Measurements from ENCODE around the gene AXIN2.
"Not testable (repeated sequence)": the region's sequence is repeated elsewhere in the genome, so short reads cannot be mapped to it uniquely, and the experiment has no call there.

AXIN2 gene

DNA sequence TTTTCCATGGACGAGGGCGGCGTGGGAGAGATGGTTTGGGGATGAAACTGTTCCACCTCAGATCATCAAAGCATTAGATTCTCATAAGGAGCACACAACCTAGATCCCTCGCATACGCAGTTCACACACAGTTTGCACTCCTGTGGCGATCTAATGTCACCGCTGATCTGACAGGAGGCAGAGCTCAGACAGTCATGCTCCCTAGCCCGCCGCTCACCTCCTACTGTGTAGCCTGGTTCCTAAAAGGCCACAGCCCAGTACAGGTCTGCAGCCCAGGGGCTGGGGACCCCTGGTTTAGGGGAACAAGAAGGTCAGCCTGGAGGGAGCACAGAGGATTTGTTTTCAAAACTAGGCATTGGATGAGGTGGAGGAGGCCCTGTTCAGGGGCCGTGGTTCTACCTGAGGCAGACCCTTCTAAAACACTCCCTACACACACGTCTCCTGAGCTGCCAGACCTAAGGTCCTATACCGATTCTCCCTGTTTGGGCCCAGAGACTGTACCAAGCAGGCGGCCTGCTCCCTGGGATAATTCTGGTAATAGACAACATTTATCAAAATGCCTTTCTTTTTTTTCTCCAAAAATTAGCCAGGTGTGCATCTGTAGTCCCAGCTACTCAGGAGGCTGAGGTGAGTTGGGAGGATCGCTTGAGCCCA lies 38.6 kb downstream of the AXIN2 start:
- no peak for DNase-seq (ENCODE audit: low read depth)

DNA sequence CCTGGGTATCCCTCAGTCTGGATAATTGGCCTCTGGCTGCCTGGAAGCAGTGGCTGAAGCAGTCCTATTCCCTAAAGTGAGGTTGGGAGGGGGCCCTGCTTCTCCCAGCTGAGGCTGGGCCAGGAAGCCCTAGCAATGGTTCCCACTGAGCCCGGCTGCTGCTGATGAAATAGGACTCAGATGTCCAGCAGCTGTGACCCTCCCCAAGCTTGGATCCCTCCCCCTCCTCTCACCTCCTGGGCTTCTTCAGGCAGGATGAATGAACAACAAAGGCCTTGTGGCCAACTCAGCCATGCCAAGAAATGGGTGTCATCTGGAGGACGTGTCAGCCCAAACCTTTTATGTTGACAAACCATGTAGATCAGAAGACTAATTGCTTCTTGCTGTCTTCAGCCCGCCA lies 42.0 kb downstream of the AXIN2 start:
- no peak for DNase-seq (ENCODE audit: low read depth)

GRCh38 chr17:65518256-65518655 lies 43.2 kb downstream of the AXIN2 start:
- no peak for DNase-seq (ENCODE audit: low read depth)

- no peak for DNase-seq (ENCODE audit: low read depth)
Observed at GRCh38 chr17:65515959-65516948, 45.2 kb downstream of the AXIN2 start.

- DNase-seq (ENCODE audit: low read depth) = no peak
Observed at GRCh38 chr17:65515512-65515911, 45.9 kb downstream of the AXIN2 start.

- DNase-seq (ENCODE audit: low read depth) = no peak
Observed at GRCh38 chr17:65514541-65514940, 46.9 kb downstream of the AXIN2 start.

DNA sequence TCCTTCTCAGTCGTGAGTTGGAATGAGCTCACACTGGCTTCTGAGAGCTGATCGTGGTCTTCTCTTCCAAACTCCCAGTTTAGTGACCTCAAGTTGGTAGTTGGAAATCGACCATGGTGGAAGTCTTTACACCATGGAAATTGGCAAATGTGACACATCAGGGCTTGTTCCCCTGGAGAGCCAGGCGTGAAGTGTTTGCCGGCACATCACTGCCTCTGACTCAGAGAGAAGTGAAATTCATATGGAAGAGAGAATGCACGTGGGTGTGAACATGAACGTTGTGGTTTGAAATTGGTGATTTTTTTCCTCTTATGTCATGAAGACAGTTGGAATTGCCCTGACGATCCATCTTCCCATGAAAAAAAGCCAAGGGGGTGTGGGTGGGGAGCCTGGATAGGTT lies 47.4 kb downstream of the AXIN2 start:
- DNase-seq (ENCODE audit: low read depth) = no peak

DNA sequence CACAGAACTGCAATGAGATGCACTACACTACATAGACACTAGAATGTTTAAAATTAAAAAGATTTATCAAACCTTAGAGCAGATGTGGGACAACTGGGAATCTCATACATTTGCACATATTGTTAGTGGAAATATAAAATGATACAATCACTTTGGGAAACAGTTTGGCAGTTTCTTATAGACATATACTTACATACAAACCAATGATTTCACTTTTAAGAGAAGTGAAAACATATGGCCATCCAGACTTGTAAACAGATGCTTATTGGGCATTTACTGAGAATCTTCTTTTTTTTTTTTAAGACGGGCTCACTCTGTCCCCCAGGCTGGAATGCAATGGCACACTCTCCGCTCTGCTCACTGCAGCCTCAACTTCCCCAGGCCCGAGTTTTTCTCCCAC lies 50.1 kb downstream of the AXIN2 start:
- DNase-seq (ENCODE audit: low read depth) = no peak

GRCh38 chr17:65509032-65509431 lies 52.4 kb downstream of the AXIN2 start:
- DNase-seq (ENCODE audit: low read depth) = no peak

DNA sequence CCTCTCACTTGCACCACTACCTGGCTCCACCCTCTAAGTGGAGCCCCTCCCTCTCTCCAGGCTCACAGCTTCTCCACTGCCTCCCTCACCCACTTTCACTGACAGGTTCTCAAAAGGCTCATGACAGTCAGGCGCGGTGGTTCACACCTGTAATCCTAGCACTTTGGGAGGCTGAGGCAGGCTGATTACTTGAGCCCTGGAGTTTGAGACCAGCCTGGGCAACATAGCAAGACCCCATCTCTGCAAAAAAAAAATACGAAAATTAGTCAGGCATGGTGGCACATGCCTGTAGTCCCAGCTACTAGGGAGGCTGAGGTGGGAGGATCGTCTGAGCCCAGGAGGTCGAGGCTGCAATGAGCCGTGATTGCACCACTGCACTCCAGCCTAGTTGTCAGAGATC lies 56.8 kb downstream of the AXIN2 start:
- not testable (repeated sequence) for DNase-seq (ENCODE audit: low read depth)

DNA sequence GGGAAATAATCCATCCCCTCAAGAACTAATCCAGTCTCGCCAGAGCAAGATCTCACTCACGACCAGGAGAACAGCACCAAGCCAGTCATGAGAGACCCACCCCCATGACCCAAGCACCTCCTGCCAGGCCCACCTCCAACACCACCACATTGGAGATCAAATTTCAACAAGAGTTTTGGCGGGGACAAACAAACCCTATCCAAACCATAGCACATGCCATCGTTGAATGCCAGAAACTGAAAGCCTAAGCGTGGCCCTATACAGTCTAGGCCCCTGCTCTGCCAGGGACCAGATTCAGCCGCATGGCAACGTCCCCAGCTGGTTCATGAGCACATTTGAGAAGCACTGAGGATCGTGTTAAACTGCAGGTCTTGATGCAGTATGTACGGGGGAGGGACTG lies 57.3 kb downstream of the AXIN2 start:
- DNase-seq (ENCODE audit: low read depth) = no peak

- DNase-seq (ENCODE audit: low read depth) = no peak
Observed at GRCh38 chr17:65503557-65503956, 57.9 kb downstream of the AXIN2 start.

DNA sequence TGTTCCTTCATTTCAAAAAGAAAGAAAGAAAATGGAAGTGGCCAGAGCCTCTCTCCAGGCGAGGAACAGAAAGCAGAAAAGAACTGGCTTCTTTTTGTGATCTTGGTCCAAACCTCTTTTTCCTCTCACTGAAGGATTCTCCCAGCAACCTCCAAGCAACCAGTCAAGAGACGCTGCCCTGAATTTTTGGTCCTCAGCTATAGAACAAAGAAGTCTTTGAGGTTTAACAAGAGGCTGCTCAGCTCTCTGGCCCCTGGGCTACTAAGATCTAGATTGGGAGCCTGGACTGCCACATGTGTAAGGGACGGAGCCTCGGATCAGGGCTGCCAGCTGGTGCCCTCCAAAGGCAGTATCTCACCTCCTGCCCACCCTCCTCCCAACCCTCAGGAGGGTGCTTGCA lies 62.6 kb downstream of the AXIN2 start:
- no peak for DNase-seq (ENCODE audit: low read depth)

DNA sequence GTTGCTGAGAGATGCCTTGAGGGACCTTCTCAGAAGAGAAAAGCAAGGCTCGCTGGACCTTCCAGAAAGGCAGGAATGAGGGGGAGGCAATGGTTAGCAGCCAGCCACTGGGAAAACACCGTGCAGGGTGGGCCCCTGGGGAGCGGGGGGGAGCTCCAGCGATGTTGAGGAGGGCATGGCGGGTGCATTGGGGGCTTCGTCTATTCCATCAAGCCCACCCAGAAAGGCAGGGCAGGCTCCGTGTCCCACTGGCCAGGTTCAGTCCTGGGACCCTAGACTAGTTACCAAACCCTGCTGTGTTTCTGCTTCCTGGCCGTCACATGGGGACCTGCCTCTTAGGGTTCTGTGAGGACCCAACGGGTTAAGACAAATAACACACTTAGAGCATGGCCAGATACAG lies 64.6 kb downstream of the AXIN2 start:
- DNase-seq (ENCODE audit: low read depth) = no peak

DNA sequence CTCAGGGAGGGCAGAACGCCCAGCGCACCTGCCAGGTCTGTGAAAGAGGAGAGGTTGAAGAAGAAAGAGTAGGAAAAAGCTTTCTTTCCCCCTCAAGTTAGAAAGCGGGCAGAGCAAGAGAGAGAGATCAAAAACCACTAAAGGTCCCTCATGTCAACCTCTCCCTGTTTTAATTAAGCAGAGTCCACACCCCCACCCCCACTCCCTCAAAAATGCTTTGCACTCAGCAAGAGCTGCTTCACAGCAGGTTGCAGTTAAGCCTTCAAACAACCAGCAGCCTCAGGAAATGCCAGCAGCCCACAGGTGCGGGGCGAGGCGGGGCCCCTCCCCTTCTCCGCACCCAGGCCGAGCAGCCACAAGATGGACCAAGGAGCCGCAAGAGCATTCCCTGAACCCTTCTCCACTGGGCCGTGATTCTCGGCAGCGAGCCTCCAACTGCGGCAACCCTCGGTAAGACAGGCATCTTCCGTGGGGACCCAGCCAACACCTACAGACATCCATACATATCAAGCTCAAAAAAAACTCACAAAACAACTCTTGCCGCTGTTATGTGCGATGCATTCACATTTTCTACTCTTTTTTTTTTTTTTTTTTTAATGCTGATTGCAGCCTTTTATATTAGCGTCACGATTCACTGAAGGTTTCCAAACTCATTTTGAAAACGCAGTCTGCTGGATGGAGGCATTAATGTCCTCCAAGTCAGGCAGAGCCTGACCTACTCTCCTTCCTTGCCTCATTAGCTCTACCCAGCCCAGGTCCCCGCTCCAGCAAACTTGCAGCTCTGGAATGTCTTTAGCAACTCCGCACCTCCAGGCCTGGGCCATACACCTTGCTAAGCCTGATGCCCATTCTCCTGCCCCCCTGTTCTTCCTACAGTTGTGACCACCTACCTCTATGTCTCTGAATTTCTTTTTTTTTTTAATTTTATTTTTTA lies 66.1 kb downstream of the AXIN2 start:
- no peak for DNase-seq (ENCODE audit: low read depth)

DNA sequence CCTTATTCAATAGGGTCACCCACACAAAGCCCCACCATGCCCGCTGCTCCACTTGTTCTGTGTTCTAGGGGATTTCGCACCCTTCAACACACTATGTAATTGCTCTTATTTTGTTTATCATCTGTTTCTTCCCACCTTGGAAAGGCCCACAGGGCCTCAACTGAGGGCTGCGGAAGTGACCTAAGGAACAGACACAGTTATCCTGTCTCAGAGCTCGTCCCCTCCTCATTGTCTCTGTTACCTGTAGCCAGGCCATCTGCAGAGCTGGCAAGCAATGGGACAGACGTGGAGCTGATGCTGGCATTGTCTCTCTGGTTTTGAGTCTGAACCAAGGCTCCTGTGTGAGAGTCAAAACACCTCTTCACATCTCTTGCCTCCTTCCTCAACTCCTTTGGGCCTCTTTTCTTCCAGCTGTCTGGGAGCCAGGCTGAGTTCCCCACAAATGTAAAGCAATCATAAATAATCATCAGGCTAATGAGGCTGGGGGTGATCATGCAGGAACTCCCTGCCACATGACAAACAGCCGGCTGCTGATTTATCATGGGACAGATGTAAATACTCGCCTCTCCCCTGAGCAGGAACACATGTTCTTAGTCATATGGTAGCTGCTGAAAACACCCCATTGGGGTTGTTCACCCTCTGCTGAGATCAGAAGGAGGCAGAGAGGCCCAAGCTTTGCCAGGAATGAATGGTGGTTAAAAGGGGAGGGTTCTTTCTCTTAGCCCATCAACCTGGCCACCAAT lies 71.9 kb downstream of the AXIN2 start:
- DNase-seq (ENCODE audit: low read depth) = no peak

DNA sequence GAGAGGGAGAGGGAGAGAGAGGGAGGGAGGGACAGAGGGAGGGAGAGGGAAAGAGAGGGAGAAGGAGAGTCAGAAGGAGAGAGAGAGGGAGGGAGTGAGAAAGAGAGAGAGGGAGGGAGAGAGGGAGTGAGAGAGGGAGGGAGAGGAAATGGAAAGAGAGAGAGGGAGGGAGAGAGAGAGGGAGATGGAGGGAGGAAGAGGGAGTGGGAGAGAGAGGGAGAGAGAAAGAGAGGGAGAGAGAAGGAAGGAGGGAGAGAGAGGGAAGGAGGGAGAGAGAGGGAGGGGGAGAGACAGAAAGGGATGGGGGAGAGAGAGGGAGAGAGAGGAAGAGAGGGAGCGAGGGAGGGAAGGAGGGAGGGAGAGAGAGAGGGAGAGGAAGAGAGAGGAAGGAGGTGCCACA lies 72.8 kb downstream of the AXIN2 start:
- DNase-seq (ENCODE audit: low read depth) = no peak

- no peak for DNase-seq (ENCODE audit: low read depth)
Observed at GRCh38 chr17:65487990-65488389, 73.5 kb downstream of the AXIN2 start.

- no peak for DNase-seq (ENCODE audit: low read depth)
Observed at GRCh38 chr17:65487161-65487560, 74.3 kb downstream of the AXIN2 start.

DNA sequence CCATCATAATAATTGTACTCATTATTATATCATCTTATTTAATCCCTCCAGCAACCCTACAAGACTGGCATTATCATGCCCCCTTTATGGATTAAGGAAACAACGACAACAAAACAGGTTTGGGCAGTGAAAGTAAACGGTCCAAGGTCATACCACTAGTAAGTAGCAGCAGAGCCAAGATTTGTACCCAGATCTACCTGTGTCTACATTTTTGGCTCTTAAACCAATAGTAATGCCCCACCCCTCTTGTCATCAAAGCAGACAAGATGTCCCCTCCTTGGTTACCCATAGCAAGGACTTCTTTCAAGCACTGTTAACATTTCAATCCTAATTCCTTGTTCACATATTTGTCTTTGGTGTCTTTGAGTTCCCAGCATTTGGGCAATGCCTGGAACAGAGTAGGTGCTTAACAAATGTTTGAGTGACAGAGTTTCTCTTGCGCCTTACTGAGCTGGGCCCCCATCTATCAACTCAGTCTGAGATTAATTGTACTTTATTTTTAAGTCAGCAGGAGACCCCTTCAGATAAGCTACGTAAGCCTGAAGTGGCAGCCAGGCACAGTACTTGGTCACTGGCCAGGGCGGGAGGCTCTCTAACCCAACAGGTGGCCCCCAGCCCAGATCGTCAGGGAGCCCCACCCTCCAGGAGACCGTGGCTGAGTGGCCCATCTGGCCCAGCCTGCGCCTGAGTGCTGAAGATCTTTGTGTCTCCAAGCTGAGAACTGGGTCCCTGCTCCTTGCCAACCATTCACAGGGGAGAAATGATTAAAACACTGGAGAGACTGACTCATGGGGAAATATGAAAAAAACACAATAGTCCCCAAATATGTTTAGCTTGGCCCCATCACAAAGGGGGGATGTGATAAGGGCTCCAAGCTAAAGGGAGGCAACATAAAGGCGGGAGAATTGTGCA lies 75.8 kb downstream of the AXIN2 start:
- DNase-seq (ENCODE audit: low read depth) = no peak

DNA sequence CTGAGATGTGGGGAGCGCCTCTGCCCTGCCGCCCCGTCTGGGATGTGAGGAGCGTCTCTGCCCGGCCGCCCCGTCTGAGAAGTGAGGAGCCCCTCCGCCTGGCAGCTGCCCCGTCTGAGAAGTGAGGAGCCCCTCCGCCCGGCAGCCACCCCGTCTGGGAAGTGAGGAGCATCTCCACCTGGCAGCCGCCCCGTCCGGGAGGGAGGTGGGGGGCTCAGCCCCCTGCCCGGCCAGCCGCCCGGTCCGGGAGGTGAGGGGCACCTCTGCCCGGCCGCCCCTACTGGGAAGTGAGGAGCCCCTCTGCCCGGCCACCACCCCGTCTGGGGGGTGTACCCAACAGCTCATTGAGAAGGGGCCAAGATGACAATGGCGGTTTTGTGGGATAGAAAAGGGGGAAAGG lies 77.0 kb downstream of the AXIN2 start:
- DNase-seq (ENCODE audit: low read depth) = not testable (repeated sequence)

Measured in stimulated activated CD8-positive, alpha-beta memory T cell treated with anti-CD3 and anti-CD28 coated beads, Interleukin-7, amount 100 ng/mL, for 24 hours (primary cell).